SK-N-SH treated with all-trans-retinoic acid at 6 μM for 48 hours (cell line): ENCODE measurements around the gene EXOC4.

Experiments
- ARNTL ChIP-seq: fragments of 450-650 bp; formaldehyde crosslinking; IDR thresholded peaks from 2 replicates; pipeline ENCODE4 v1.5.0; 2020; ENCODE audit warnings: low read depth, mild to moderate bottlenecking, moderate library complexity, borderline replicate concordance
- CSRNP3 ChIP-seq: fragments of 250-450 bp; sonication (Bioruptor Pico); IDR thresholded peaks from 2 replicates; pipeline ENCODE4 v1.5.1; 2021; ENCODE audit warnings: mild to moderate bottlenecking, moderate library complexity
- ISL1 ChIP-seq: fragments of 250-450 bp; sonication (Bioruptor Pico); IDR thresholded peaks from 2 replicates; pipeline ENCODE4 v2.1.2; 2022; ENCODE audit warnings: mild to moderate bottlenecking, moderate library complexity
- POU6F1 ChIP-seq: fragments of 250-450 bp; sonication (Bioruptor Pico); IDR thresholded peaks from 2 replicates; pipeline ENCODE4 v1.8.0; 2021; ENCODE audit warnings: low read depth, mild to moderate bottlenecking, moderate library complexity, borderline replicate concordance
- RARB ChIP-seq: fragments of 250-450 bp; sonication (Bioruptor Pico); IDR thresholded peaks from 2 replicates; pipeline ENCODE4 v1.8.0; 2021; ENCODE audit warnings: mild to moderate bottlenecking, moderate library complexity
- SNAI2 ChIP-seq: fragments of 250-450 bp; sonication (Bioruptor Pico); IDR thresholded peaks from 2 replicates; pipeline ENCODE4 v1.5.0; 2020; ENCODE audit warnings: mild to moderate bottlenecking, moderate library complexity
- ZC3H10 ChIP-seq: fragments of 250-450 bp; sonication (Bioruptor Pico); IDR thresholded peaks from 2 replicates; pipeline ENCODE4 v1.5.1; 2021; ENCODE audit warnings: mild to moderate bottlenecking, moderate library complexity
- ZFP3 ChIP-seq: fragments of 250-450 bp; sonication (Bioruptor Pico); IDR thresholded peaks from 2 replicates; pipeline ENCODE4 v1.5.0; 2020; ENCODE audit warnings: mild to moderate bottlenecking, moderate library complexity
- ZFP30 ChIP-seq: fragments of 450-650 bp; formaldehyde crosslinking; IDR thresholded peaks from 2 replicates; pipeline ENCODE4 v1.5.0; 2022; ENCODE audit warnings: mild to moderate bottlenecking, moderate library complexity
- ZNF70 ChIP-seq: fragments of 450-650 bp; formaldehyde crosslinking; IDR thresholded peaks from 2 replicates; pipeline ENCODE4 v1.5.0; 2020; ENCODE audit warnings: mild to moderate bottlenecking, moderate library complexity
- ZNF8 ChIP-seq: fragments of 450-650 bp; formaldehyde crosslinking; IDR thresholded peaks from 2 replicates; pipeline ENCODE4 v1.5.0; 2020; ENCODE audit warnings: mild to moderate bottlenecking, moderate library complexity
- TF ChIP-seq, protein P1 (sequence below): fragments of 250-450 bp; sonication (Bioruptor Pico); IDR thresholded peaks from 2 replicates; pipeline ENCODE4 v1.5.0; 2020; ENCODE audit warnings: mild to moderate bottlenecking, moderate library complexity
- TF ChIP-seq, protein P2 (sequence below): fragments of 250-450 bp; sonication (Bioruptor Pico); IDR thresholded peaks from 2 replicates; pipeline ENCODE4 v1.8.0; 2020; ENCODE audit warnings: mild to moderate bottlenecking, moderate library complexity, borderline replicate concordance

- TF ChIP-seq ZFP3 (CRISPR knock-in tag) = no peak
- TF ChIP-seq ZNF70 (CRISPR knock-in tag) = no peak
- peak; percentile 49; the same call in 1 of the 2 replicates for TF ChIP-seq CSRNP3 (CRISPR knock-in tag)
- no peak for TF ChIP-seq ZC3H10 (CRISPR knock-in tag)
- no peak for TF ChIP-seq POU6F1
- TF ChIP-seq ISL1 (CRISPR knock-in tag) = peak; percentile 88
- no peak for TF ChIP-seq RARB (CRISPR knock-in tag)
- no peak for TF ChIP-seq ARNTL (CRISPR knock-in tag)
- TF ChIP-seq ZFP30 (CRISPR knock-in tag) = peak; percentile 43; the same call in 1 of the 2 replicates
- TF ChIP-seq, protein P1, sequence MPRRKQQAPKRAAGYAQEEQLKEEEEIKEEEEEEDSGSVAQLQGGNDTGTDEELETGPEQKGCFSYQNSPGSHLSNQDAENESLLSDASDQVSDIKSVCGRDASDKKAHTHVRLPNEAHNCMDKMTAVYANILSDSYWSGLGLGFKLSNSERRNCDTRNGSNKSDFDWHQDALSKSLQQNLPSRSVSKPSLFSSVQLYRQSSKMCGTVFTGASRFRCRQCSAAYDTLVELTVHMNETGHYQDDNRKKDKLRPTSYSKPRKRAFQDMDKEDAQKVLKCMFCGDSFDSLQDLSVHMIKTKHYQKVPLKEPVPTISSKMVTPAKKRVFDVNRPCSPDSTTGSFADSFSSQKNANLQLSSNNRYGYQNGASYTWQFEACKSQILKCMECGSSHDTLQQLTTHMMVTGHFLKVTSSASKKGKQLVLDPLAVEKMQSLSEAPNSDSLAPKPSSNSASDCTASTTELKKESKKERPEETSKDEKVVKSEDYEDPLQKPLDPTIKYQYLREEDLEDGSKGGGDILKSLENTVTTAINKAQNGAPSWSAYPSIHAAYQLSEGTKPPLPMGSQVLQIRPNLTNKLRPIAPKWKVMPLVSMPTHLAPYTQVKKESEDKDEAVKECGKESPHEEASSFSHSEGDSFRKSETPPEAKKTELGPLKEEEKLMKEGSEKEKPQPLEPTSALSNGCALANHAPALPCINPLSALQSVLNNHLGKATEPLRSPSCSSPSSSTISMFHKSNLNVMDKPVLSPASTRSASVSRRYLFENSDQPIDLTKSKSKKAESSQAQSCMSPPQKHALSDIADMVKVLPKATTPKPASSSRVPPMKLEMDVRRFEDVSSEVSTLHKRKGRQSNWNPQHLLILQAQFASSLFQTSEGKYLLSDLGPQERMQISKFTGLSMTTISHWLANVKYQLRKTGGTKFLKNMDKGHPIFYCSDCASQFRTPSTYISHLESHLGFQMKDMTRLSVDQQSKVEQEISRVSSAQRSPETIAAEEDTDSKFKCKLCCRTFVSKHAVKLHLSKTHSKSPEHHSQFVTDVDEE (CRISPR knock-in tag) = peak; percentile 85
- no peak for TF ChIP-seq ZNF8 (CRISPR knock-in tag)
- no peak for TF ChIP-seq SNAI2
- TF ChIP-seq, protein P2, sequence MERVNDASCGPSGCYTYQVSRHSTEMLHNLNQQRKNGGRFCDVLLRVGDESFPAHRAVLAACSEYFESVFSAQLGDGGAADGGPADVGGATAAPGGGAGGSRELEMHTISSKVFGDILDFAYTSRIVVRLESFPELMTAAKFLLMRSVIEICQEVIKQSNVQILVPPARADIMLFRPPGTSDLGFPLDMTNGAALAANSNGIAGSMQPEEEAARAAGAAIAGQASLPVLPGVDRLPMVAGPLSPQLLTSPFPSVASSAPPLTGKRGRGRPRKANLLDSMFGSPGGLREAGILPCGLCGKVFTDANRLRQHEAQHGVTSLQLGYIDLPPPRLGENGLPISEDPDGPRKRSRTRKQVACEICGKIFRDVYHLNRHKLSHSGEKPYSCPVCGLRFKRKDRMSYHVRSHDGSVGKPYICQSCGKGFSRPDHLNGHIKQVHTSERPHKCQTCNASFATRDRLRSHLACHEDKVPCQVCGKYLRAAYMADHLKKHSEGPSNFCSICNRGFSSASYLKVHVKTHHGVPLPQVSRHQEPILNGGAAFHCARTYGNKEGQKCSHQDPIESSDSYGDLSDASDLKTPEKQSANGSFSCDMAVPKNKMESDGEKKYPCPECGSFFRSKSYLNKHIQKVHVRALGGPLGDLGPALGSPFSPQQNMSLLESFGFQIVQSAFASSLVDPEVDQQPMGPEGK (CRISPR knock-in tag) = no peak
These were observed 393.8 kb downstream of the EXOC4 start for GRCh38 chr7:133646472-133647315.
